SK-N-SH (cell line): ENCODE data around the gene COPS7A. TPM values are rescaled to one million over a fixed set of nuclear protein-coding genes. Genes with fewer than 3 reads are reported as not detected.

Experiments used
- CTCF ChIA-PET: fragments of 300-600, 350-600 bp; formaldehyde crosslinking; extraction: SDS; loops from one replicate; lab custom pipeline; 2021; lab: Yijun Ruan, JAX
- POLR2A ChIA-PET: fragments of 350-600 bp; sonication (Branson Sonifier 250); formaldehyde crosslinking; extraction: SDS; loops from one replicate; lab custom pipeline; 2020; ENCODE audit warnings: antibody characterized with exemption, inconsistent platforms; lab: Yijun Ruan, JAX
- DNase-seq: peaks from one replicate; pipeline ENCODE4 v3.0.0; 2012
- H2AFZ ChIP-seq: fragments of 200-600 bp; sonication (generic); 2 replicates; pipeline ENCODE4 v1.8.1; 2016; ENCODE audit warnings: antibody characterized with exemption, mild to moderate bottlenecking, low read depth
- H3F3A ChIP-seq: fragments of 200-600 bp; sonication (generic); replicated peaks from 2 replicates; pipeline ENCODE3; 2016; ENCODE audit warnings: antibody characterized with exemption, mild to moderate bottlenecking; ENCODE audit not compliant: insufficient read depth
- H3K27ac ChIP-seq, 2 experiments: fragments of 200-500 bp in 1 of 2; fragments of 200-600 bp in 1 of 2; sonication (Bioruptor generic) in 1 of 2; sonication (generic), shearing (Covaris generic) in 1 of 2; 2 replicates each; pipeline versions ENCODE4 v1.5.1 to v1.6.1; 2014 to 2016; ENCODE audit warnings: low read depth in 2 of 2, inconsistent platforms in 1 of 2, low read length in 1 of 2, mild to moderate bottlenecking in 1 of 2, mixed read lengths in 1 of 2
- H3K27me3 ChIP-seq: fragments of 200-600 bp; sonication (generic), shearing (Covaris generic); 2 replicates; pipeline ENCODE4 v1.6.1; 2016; ENCODE audit warnings: mixed run types; ENCODE audit not compliant: insufficient read depth
- H3K36me3 ChIP-seq, 2 experiments: fragments of 200-500 bp in 1 of 2; fragments of 200-600 bp in 1 of 2; sonication (Bioruptor generic) in 1 of 2; sonication (generic) in 1 of 2; replicated peaks in 1 of 2; 2 replicates each; pipeline versions ENCODE3 to v1.5.1; 2014 to 2016; ENCODE audit warnings: low read length in 1 of 2, mild to moderate bottlenecking in 1 of 2; ENCODE audit not compliant: insufficient read depth in 2 of 2, control insufficient read depth in 1 of 2
- H3K4me1 ChIP-seq, 2 experiments: fragments of 200-500 bp in 1 of 2; fragments of 200-600 bp in 1 of 2; sonication (Bioruptor generic) in 1 of 2; sonication (generic), shearing (Covaris generic) in 1 of 2; 2 replicates each; pipeline versions ENCODE4 v1.5.1 to v1.6.1; 2014 to 2016; ENCODE audit warnings: low read depth in 1 of 2, low read length in 1 of 2, mixed run types in 1 of 2; ENCODE audit not compliant: insufficient read depth in 2 of 2, control insufficient read depth in 1 of 2
- H3K4me2 ChIP-seq: fragments of 200-600 bp; sonication (generic), shearing (Covaris generic); 2 replicates; pipeline ENCODE4 v1.6.1; 2017; ENCODE audit warnings: mixed run types
- H3K4me3 ChIP-seq, 2 experiments: fragments of 200-500 bp in 1 of 2; fragments of 200-600 bp in 1 of 2; sonication (Bioruptor generic) in 1 of 2; sonication (generic), shearing (Covaris generic) in 1 of 2; 2 replicates each; pipeline versions ENCODE4 v1.5.1 to v1.8.1; 2014 to 2016; ENCODE audit warnings: low read depth in 2 of 2, inconsistent platforms in 1 of 2, low read length in 1 of 2, mild to moderate bottlenecking in 1 of 2, mixed read lengths in 1 of 2, moderate library complexity in 1 of 2
- H3K79me2 ChIP-seq: fragments of 200-600 bp; sonication (generic); 2 replicates; pipeline ENCODE4 v1.8.1; 2017; ENCODE audit warnings: mild to moderate bottlenecking; ENCODE audit not compliant: insufficient read depth
- H3K9ac ChIP-seq: fragments of 200-600 bp; sonication (generic); 2 replicates; pipeline ENCODE4 v1.6.1; 2017; ENCODE audit warnings: mixed run types
- H3K9me2 ChIP-seq: fragments of 200-600 bp; sonication (generic); 2 replicates; pipeline ENCODE4 v1.6.1; 2017; ENCODE audit warnings: mixed run types
- H3K9me3 ChIP-seq: fragments of 200-600 bp; sonication (generic); 2 replicates; pipeline ENCODE4 v1.6.1; 2017; ENCODE audit warnings: mixed run types, mild to moderate bottlenecking, moderate library complexity
- H4K20me1 ChIP-seq: fragments of 200-600 bp; sonication (generic); 2 replicates; pipeline ENCODE4 v1.6.1; 2017; ENCODE audit warnings: mild to moderate bottlenecking, mixed run types; ENCODE audit not compliant: insufficient read depth
- CHD2 ChIP-seq: fragments of 150-350 bp; IDR thresholded peaks from 2 replicates; pipeline ENCODE4 v1.6.1; 2018; ENCODE audit warnings: low read length; ENCODE audit not compliant: partially characterized antibody
- FOSL2 ChIP-seq: IDR thresholded peaks from 2 replicates; pipeline ENCODE4 v1.4.0; 2012; ENCODE audit warnings: low read depth, mild to moderate bottlenecking, moderate library complexity, borderline replicate concordance
- GABPA ChIP-seq: IDR thresholded peaks from 2 replicates; pipeline ENCODE4 v1.4.0; 2012; ENCODE audit warnings: low read depth, mild to moderate bottlenecking
- GATA2 ChIP-seq: sonication (generic); formaldehyde crosslinking; IDR thresholded peaks from 2 replicates; pipeline ENCODE4 v1.5.0; 2020; ENCODE audit warnings: mild to moderate bottlenecking, missing genetic modification reagents
- MXI1 ChIP-seq: IDR thresholded peaks from 2 replicates; pipeline ENCODE4 v1.6.1; 2012; ENCODE audit warnings: mild to moderate bottlenecking, low read depth, low read length, improper control_type of control experiment
- SMC3 ChIP-seq: IDR thresholded peaks from 2 replicates; pipeline ENCODE4 v1.6.1; 2012; ENCODE audit warnings: low read depth, low read length, improper control_type of control experiment
- WGBS: methylation state at CpG from one replicate; pipeline ENCODE4 v1.1.6; 2017; ENCODE audit warnings: low lambda C conversion rate; 5-methylcytosine and 5-hydroxymethylcytosine counted together
- polyA plus RNA-seq, 3 experiments: library from polyadenylated mRNA; depleted of rRNA; stranded (reverse); fragments of >200 nt; gene quantifications; 2 replicates each; pipeline ENCODE4 v1.2.3, GENCODE V29; 2012

Gene COPS7A
- polyA plus RNA-seq, 1 of the 3 experiments (the other 2 are of a cell fraction) = 191 TPM

DNA sequence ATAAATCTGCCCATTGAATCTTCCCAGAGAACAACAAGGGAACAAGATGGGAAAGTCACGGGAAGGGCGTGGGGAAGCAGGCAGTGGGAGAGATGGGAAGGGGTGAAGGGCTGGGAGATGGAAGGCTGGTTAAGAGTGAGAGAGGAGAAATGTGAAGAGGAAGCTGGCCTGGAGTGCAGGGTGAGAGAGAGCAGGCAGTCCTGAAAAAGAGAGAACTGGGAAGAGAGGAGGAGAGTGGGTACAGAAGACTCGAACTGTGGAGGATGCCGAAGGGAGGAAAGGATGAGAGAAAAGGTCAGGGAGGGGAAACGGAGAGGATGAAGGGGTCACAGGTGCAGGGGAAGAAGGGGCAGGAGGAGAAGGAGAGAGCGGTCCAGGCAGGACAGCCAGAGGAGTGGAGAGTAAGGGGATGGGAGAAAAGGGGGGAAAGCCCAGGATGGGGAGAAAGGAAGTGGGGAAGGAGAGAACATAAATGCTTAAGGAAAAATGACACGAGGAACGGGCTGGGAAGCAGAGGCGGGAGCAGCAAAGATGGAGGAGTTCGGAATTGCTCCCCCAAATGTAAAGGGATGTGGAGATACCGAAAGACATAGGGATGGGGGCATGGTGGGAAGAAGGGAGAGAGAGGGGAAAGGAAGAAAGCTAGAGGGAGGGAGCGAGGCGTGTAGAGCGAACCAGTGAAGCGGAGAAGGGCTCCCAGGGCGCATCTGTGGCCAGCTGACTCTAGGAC lies 24.4 kb upstream of the COPS7A start:
- H3K27ac ChIP-seq = peak overlapping the region; percentile 12 to 80; a peak in 3 of 4 replicates
- ChIA-PET CTCF (interaction anchor here (0.6 to 2.7 kb wide), 8 partner anchors 10 to 170 kb away, joined by 3 to 13 read pairs (median 4); partner anchors contain the start of genes MLF2 and ZNF384), POLR2A (interaction anchor here (0.9 to 3.1 kb wide), 4 partner anchors 10 to 67 kb away, joined by 3 to 38 read pairs (median 13); partner anchors contain the start of genes COPS7A, PTMS and ZNF384)
- H3K9ac ChIP-seq = peak overlapping the region; percentile 85
- no peak for DNase-seq
- 31% methylated on average over 16 of the region's 16 CpGs for WGBS
- peaks cover 6 to 13% of the 10 kb centered on the region in 2 experiments; a peak in 2 of 4 replicates for H3K4me1 ChIP-seq
- peaks cover 0 to 15% of the 10 kb centered on the region in 2 experiments for H3K36me3 ChIP-seq
- no peaks in the 10 kb centered on the region for H3K9me3 ChIP-seq
- H3K9me2 ChIP-seq = no peaks in the 10 kb centered on the region
- peaks cover 12% of the 10 kb centered on the region for H3F3A ChIP-seq
- H3K4me3 ChIP-seq = peak overlapping the region; percentile 74 to 80
- H3K79me2 ChIP-seq = peaks cover 11% of the 10 kb centered on the region
- peak overlapping the region; percentile 98 for H3K4me2 ChIP-seq
- H3K27me3 ChIP-seq = no peaks in the 10 kb centered on the region
- H2AFZ ChIP-seq = peak overlapping the region; percentile 67; the same call in 1 of the 2 replicates
- TF ChIP-seq SMC3 = no peak
- peak; percentile 46; the same call in 1 of the 2 replicates for TF ChIP-seq MXI1
- no peak for TF ChIP-seq FOSL2
- no peaks in the 10 kb centered on the region for H4K20me1 ChIP-seq

DNA sequence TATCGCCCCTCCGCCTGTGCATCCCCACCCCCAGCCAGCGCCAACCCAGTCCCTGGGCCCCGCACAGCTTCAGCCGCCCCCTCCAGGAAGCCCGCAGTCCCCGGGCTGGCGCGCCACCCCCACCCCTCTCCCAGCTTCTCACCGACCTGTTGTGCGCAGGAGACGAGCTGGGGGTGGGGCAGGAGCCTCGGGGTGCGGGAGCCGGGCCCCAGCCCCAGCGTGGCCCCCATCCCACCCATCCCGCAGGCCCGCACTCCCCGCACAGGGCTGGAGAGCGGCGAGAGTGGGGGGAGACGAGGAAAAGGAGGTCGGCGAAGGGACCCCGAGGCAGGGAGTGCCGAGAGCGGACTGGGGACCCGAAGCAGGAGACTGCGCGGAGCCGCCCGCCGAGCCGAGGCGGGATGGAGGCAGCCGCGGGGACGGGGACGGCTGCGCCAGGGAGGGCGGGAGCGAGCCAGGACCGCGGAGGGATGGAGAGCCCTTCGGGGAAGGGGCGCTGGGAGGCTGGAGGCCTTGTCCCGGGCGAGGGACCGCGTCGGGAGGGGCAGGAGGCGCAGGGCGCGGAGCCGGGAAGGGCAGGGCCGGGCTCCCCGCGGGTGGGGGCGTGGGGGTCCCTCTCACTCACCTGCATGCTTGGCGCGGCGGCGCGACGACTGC lies 23.7 kb upstream of the COPS7A start:
- H3K4me1 ChIP-seq = peaks cover 6 to 13% of the 10 kb centered on the region in 2 experiments; a peak in 2 of 4 replicates
- peaks cover 12% of the 10 kb centered on the region for H3F3A ChIP-seq
- peak overlapping the region; percentile 81; the same call in 1 of the 2 replicates for H2AFZ ChIP-seq
- TF ChIP-seq GABPA = no peak
- H3K79me2 ChIP-seq = peaks cover 11% of the 10 kb centered on the region
- no peaks in the 10 kb centered on the region for H3K27me3 ChIP-seq
- H3K9me3 ChIP-seq = no peaks in the 10 kb centered on the region
- H4K20me1 ChIP-seq = no peaks in the 10 kb centered on the region
- H3K9me2 ChIP-seq = no peaks in the 10 kb centered on the region
- H3K4me3 ChIP-seq = peak overlapping the region; percentile 74 to 80
- peak; percentile 86 for DNase-seq
- WGBS = 2% methylated on average over 28 of the region's 65 CpGs
- ChIA-PET POLR2A (interaction anchor here (0.9 to 3.1 kb wide), 4 partner anchors 11 to 66 kb away, joined by 3 to 38 read pairs (median 13); partner anchors contain the start of genes COPS7A, PTMS and ZNF384), CTCF (interaction anchor here (0.8 to 2.7 kb wide), 5 partner anchors 11 to 170 kb away, joined by 3 to 13 read pairs (median 3); partner anchors contain the start of gene MLF2)
- peak overlapping the region; percentile 85 for H3K9ac ChIP-seq
- peak overlapping the region in 1 of 2 experiments; percentile 80; a peak in 2 of 4 replicates for H3K27ac ChIP-seq
- peaks cover 0 to 15% of the 10 kb centered on the region in 2 experiments for H3K36me3 ChIP-seq
- H3K4me2 ChIP-seq = peak overlapping the region; percentile 98

DNA sequence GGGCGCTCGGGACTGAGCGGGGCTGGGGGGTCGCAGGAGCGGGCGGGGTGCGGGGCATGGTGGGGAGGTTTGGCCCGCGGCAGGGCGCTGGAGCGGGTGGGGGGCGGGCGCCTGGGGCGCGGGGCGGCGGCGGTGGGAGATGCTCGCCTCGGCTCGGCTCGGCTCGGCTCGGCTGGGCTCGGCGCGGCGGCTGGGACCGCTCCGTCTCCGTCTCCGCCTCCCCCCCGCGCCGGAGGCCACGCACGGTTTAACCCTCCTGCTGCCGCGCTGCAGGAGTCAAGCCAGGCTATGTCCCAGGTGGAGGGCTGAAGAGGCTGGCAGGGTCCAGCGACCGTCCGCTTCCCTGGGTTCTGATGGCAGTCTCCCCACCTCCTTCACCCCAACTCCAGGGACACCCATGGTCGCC lies 23.2 kb upstream of the COPS7A start, which contains the start of gene PIANP:
Gene PIANP (minus strand): TSS at position 170 of the 406 bp plus-strand sequence. CDS start 2,754 bp downstream, outside the sequence.
- CTCF ChIA-PET = interaction anchor here (0.6 to 2.7 kb wide), 2 partner anchors 53 to 105 kb away, joined by 3 to 13 read pairs; partner anchors contain the start of gene MLF2
- H3K9me2 ChIP-seq = no peaks in the 10 kb centered on the region
- no peaks in the 10 kb centered on the region for H3K9me3 ChIP-seq
- POLR2A ChIA-PET = interaction anchor here (0.7 to 3.1 kb wide), 2 partner anchors 11 kb away, joined by 3 to 38 read pairs; partner anchors contain the start of gene ZNF384
- TF ChIP-seq GATA2 (CRISPR knock-in tag) (no peak), CHD2 (peak; percentile 48)
- H3K27me3 ChIP-seq = no peaks in the 10 kb centered on the region
- H3K4me3 ChIP-seq = peak within 1 kb of the TSS; percentile 74 to 80
- H3K27ac ChIP-seq = peak within 1 kb of the TSS in 1 of 2 experiments; percentile 80; a peak in 2 of 4 replicates
- H2AFZ ChIP-seq = peak within 1 kb of the TSS; percentile 81
- no peaks in the 10 kb centered on the region for H4K20me1 ChIP-seq
- H3K79me2 ChIP-seq = peaks cover 11% of the 10 kb centered on the region
- WGBS = no CpG with 5 or more reads among the region's 43 CpGs
- peaks cover 6 to 13% of the 10 kb centered on the region in 2 experiments; a peak in 2 of 4 replicates for H3K4me1 ChIP-seq
- peak within 1 kb of the TSS; percentile 98 for H3K4me2 ChIP-seq
- peaks cover 0 to 15% of the 10 kb centered on the region in 2 experiments for H3K36me3 ChIP-seq
- DNase-seq = peak; percentile 92
- peaks cover 12% of the 10 kb centered on the region for H3F3A ChIP-seq
- peak within 1 kb of the TSS; percentile 85 for H3K9ac ChIP-seq
